K562 (cell line): ENCODE results near the gene RNF144A. TPM values are rescaled to one million over a fixed set of nuclear protein-coding genes. Genes with fewer than 3 reads are reported as not detected.

Experiments used
- ATAC-seq: fragments of 200-7000 bp; cut with Tn5 transposase; 3 replicates; pipeline ENCODE4 v1.9.1; 2020; ENCODE audit warnings: moderate library complexity
- BruUV-seq: library from RNA; stranded (reverse); fragments of 400-500 nt; replicated peaks from 2 replicates; lab custom pipeline; 2021; lab: Mats Ljungman, UMichigan
- CTCF ChIA-PET: fragments of 300-600 bp; formaldehyde crosslinking; extraction: SDS; loops from one replicate; lab custom pipeline; 2021; ENCODE audit warnings: low intra/inter-chr PET ratio; lab: Yijun Ruan, JAX
- POLR2A ChIA-PET: fragments of 300-600, 350-650 bp; sonication (Branson Sonifier 250); formaldehyde crosslinking; extraction: SDS; loops from one replicate; lab custom pipeline; 2021; ENCODE audit warnings: antibody characterized with exemption, inconsistent platforms; lab: Yijun Ruan, JAX
- DNase-seq, 4 experiments: peaks; one replicate each; pipeline versions ENCODE4 v3.0.0 to v3.0.0-alpha.2; 2011 to 2018; ENCODE audit warnings: low spot score in 3 of 4, mixed read lengths in 3 of 4; ENCODE audit errors: extremely low read depth in 1 of 4
- FAIRE-seq: peaks from 2 replicates; lab custom pipeline; 2011; peaks lifted over from hg19 to GRCh38; lab: Jason Lieb, UNC
- H2AFZ ChIP-seq: 2 replicates; pipeline ENCODE4 v1.6.0; 2011; ENCODE audit warnings: low read depth, low read length, control low read depth, inconsistent platforms
- H3K27ac ChIP-seq: fragments of 200-600 bp; 3 replicates; pipeline ENCODE4 v1.8.0; 2011; ENCODE audit warnings: low read depth, mild to moderate bottlenecking, control low read depth, inconsistent platforms, low read length, moderate library complexity, mixed read lengths; ENCODE audit errors: extremely low read depth
- H3K27me3 ChIP-seq, 2 experiments: fragments of 300-600 bp in 1 of 2; 2 replicates in 1 of 2; 3 replicates in 1 of 2; pipeline versions ENCODE4 v1.6.0 to v1.8.0; 2011; ENCODE audit warnings: inconsistent platforms in 2 of 2, low read length in 2 of 2, mild to moderate bottlenecking in 1 of 2, mixed read lengths in 1 of 2, moderate library complexity in 1 of 2; ENCODE audit not compliant: control insufficient read depth in 2 of 2, insufficient read depth in 2 of 2
- H3K36me3 ChIP-seq: fragments of 300-600 bp; 3 replicates; pipeline ENCODE4 v1.8.0; 2011; ENCODE audit warnings: mild to moderate bottlenecking, low read length, inconsistent platforms; ENCODE audit not compliant: control insufficient read depth, insufficient read depth
- H3K4me1 ChIP-seq, 2 experiments: fragments of 200-600 bp in 1 of 2; replicated peaks in 1 of 2; 2 replicates in 1 of 2; 3 replicates in 1 of 2; pipeline versions ENCODE4 v1.5.1 to v1.8.0; 2011; ENCODE audit warnings: inconsistent platforms in 2 of 2, low read length in 2 of 2, mild to moderate bottlenecking in 1 of 2, mixed read lengths in 1 of 2, moderate library complexity in 1 of 2; ENCODE audit not compliant: control insufficient read depth in 2 of 2, insufficient read depth in 2 of 2
- H3K4me2 ChIP-seq: 2 replicates; pipeline ENCODE4 v1.6.1; 2011; ENCODE audit warnings: low read length, control low read depth, inconsistent platforms, mixed read lengths; ENCODE audit not compliant: insufficient read depth
- H3K4me3 ChIP-seq: fragments of 200-600 bp; sonication (generic), shearing (Covaris generic); 2 replicates; pipeline ENCODE4 v1.5.1; 2016; ENCODE audit warnings: control low read depth, inconsistent platforms
- H3K79me2 ChIP-seq: fragments of 200-600 bp; 3 replicates; pipeline ENCODE4 v1.8.0; 2011; ENCODE audit warnings: low read length, inconsistent platforms; ENCODE audit not compliant: control insufficient read depth, insufficient read depth
- H3K9ac ChIP-seq, 2 experiments: 2 replicates each; pipeline versions ENCODE4 v1.6.0 to v1.6.1; 2011; ENCODE audit warnings: low read depth in 2 of 2, low read length in 2 of 2, control low read depth in 1 of 2, inconsistent platforms in 1 of 2, mild to moderate bottlenecking in 1 of 2, mixed read lengths in 1 of 2; ENCODE audit not compliant: insufficient read depth in 1 of 2
- H3K9me1 ChIP-seq: one replicate; pipeline ENCODE4 v1.6.0; 2011; ENCODE audit warnings: inconsistent platforms, mild to moderate bottlenecking, low read length, moderate library complexity; ENCODE audit not compliant: control insufficient read depth, insufficient read depth
- H3K9me3 ChIP-seq: replicated peaks from 2 replicates; pipeline ENCODE4 v1.5.1; 2011; ENCODE audit warnings: low read depth, low read length, inconsistent platforms; ENCODE audit not compliant: control insufficient read depth, insufficient read depth
- H4K20me1 ChIP-seq: replicated peaks from 2 replicates; pipeline ENCODE4 v1.6.1; 2011; ENCODE audit warnings: low read length, inconsistent platforms, mixed read lengths; ENCODE audit not compliant: control insufficient read depth, insufficient read depth
- ARHGAP35 ChIP-seq: fragments of 450-650 bp; IDR thresholded peaks from 2 replicates; pipeline ENCODE4 v1.6.1; 2018; ENCODE audit not compliant: partially characterized antibody
- LCOR ChIP-seq: sonication (generic); formaldehyde crosslinking; IDR thresholded peaks from 2 replicates; pipeline ENCODE4 v1.8.0; 2022; ENCODE audit warnings: mild to moderate bottlenecking, missing genetic modification reagents
- MCM7 ChIP-seq, 2 experiments: fragments of 450-650 bp; IDR thresholded peaks; 2 replicates each; pipeline ENCODE4 v1.6.1; 2016 to 2018
- MED1 ChIP-seq: sonication (generic); formaldehyde crosslinking; IDR thresholded peaks from 2 replicates; pipeline ENCODE4 v1.8.1; 2023; ENCODE audit warnings: missing genetic modification reagents, borderline replicate concordance
- MTF1 ChIP-seq: fragments of 250-450 bp; sonication (Bioruptor Pico); IDR thresholded peaks from 2 replicates; pipeline ENCODE4 v1.9.0; 2021; ENCODE audit warnings: moderate library complexity, mild to moderate bottlenecking, inconsistent platforms, borderline replicate concordance
- NFATC3 ChIP-seq: fragments of 450-650 bp; IDR thresholded peaks from 2 replicates; pipeline ENCODE4 v1.6.1; 2017; ENCODE audit warnings: mild to moderate bottlenecking
- POLR3A ChIP-seq: IDR thresholded peaks from 2 replicates; pipeline ENCODE4 v1.6.1; 2011; ENCODE audit warnings: borderline replicate concordance, mild to moderate bottlenecking, moderate library complexity; ENCODE audit not compliant: insufficient read length, insufficient read depth; ENCODE audit errors: extremely low read depth
- STAT5B ChIP-seq: fragments of 250-450 bp; sonication (Bioruptor Pico); IDR thresholded peaks from 2 replicates; pipeline ENCODE4 v1.8.0; 2021; ENCODE audit warnings: mild to moderate bottlenecking, inconsistent platforms
- ZNF197 ChIP-seq: fragments of 200-800 bp; sonication (Bioruptor generic); IDR thresholded peaks from 2 replicates; pipeline ENCODE4 v1.6.1; 2016; ENCODE audit warnings: low read depth, missing genetic modification characterization, missing compliant biosample characterization
- ZNF507 ChIP-seq: conservative IDR thresholded peaks from 2 replicates; pipeline ENCODE4 v1.6.1; 2017; ENCODE audit warnings: missing genetic modification characterization, missing compliant biosample characterization
- ZNF785 ChIP-seq: fragments of 250-450 bp; sonication (Bioruptor Pico); IDR thresholded peaks from 2 replicates; pipeline ENCODE4 v1.4.0; 2020; ENCODE audit warnings: mild to moderate bottlenecking
- WGBS: fragments of 100-300 bp; shearing (Covaris generic); methylation state at CpG from one replicate; pipeline ENCODE4 v1.1.6; 2016; ENCODE audit warnings: low coverage, mixed read lengths; ENCODE audit not compliant: insufficient coverage; ENCODE audit errors: missing lambda C conversion rate; 5-methylcytosine and 5-hydroxymethylcytosine counted together
- in situ Hi-C: fragments of 300-500 bp; cut with MboI; formaldehyde crosslinking; loops from 4 replicates; pipeline ENCODE4 v1.15.0; 2018; ENCODE audit warnings: inconsistent platforms, mixed read lengths
- intact Hi-C: fragments of 100-400 bp; cut with micrococcal nuclease; formaldehyde crosslinking; loops from 2 replicates; pipeline ENCODE4 v1.14.2; 2022
- polyA plus RNA-seq, 8 experiments: library from polyadenylated mRNA; depleted of rRNA in 4 of 8; stranded (reverse) in 5 of 8; unstranded in 3 of 8; fragments of >200 nt; fragmentation: Nextera tagmentation in 2 of 8; fragmentation: Illumina TruSeq in 1 of 8; extraction: Ambion mirVana in 2 of 8; extraction: Trizol in 1 of 8; gene quantifications; 2 replicates each; pipeline versions ENCODE4 v1.2.1 to v1.2.3, GENCODE V29; 2011 to 2014; ENCODE audit warnings: inconsistent platforms in 1 of 8, missing spikeins in 1 of 8
- total RNA-seq, 7 experiments: library from RNA; depleted of rRNA in 6 of 7; stranded (reverse); fragments of >200 nt in 6 of 7; fragmentation: Illumina TruSeq in 2 of 7; extraction: Trizol in 2 of 7; gene quantifications; 2 replicates each; pipeline versions ENCODE4 v1.2.1 to v1.2.3, GENCODE V29; 2011 to 2021; ENCODE audit warnings: low replicate concordance in 1 of 7
- TF ChIP-seq, protein P1 (sequence below): fragments of 450-650 bp; formaldehyde crosslinking; IDR thresholded peaks from 2 replicates; pipeline ENCODE4 v1.4.0; 2022; ENCODE audit warnings: missing genetic modification characterization
- TF ChIP-seq, protein P2 (sequence below): IDR thresholded peaks from 2 replicates; pipeline ENCODE4 v1.6.1; 2011; ENCODE audit warnings: borderline replicate concordance, low read depth, mild to moderate bottlenecking, moderate library complexity, low read length; ENCODE audit not compliant: insufficient read depth, poor library complexity, severe bottlenecking
- TF ChIP-seq, protein P3 (sequence below): fragments of 250-450 bp; sonication (Bioruptor Pico); IDR thresholded peaks from 2 replicates; pipeline ENCODE4 v1.5.0; 2021; ENCODE audit warnings: mild to moderate bottlenecking, moderate library complexity

Gene RNF144A
- total and polyA plus RNA-seq, 9 of the 15 experiments (the other 6 are each of a cell fraction or from before 2014, with no cell fraction given): 0.96 to 11.3 (median 6.2) TPM

DNA sequence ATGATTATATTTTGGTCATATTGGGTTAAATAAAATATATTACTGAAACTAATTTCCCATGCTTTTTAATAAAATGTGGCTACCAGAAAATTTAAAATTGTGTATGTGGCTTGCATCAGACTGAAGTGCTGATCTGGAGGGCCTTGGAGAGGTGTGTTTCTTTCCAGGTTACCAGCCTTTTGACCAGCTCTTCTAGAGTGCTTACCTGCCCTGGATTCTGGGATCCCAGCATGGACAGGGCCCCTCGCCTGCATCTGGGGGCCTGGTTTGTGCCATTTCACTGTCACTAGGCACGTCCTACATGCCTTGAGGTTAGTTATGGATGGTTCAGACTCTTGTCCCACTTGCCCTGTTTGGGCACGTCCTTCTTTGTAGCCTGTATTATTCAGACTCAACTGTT lies 10.5 kb downstream of the RNF144A start (continued):
- TF ChIP-seq MED1 (CRISPR knock-in tag): no peak
- no peak for TF ChIP-seq MTF1 (CRISPR knock-in tag)
- no peak for TF ChIP-seq POLR3A

DNA sequence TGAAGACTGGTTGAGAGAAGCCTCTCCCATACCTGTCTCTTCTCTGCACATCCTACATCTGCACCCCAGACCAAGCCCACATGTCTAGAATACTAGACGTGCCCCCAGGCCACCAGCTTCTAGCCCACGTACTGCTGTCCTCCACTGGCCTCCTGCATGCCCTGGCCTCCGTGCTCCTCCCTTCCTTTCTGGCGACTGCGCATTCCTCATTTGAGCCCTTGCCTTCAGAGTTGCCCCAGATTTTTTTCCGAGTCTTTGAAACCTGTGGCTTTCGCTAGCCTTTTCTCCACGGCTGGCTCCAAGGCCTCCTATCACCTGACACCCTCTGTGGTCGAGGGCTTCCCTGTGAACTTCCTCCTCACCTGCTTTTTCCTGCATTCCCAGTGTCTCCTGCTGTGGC lies 11.2 kb downstream of the RNF144A start:
- no peak overlapping the region; a peak in 1 of 4 replicates for H3K9ac ChIP-seq
- no peaks in the 10 kb centered on the region for H3K79me2 ChIP-seq
- in situ Hi-C loops (no loop called here), intact Hi-C loops (no loop called here)
- H3K9me3 ChIP-seq: no peaks in the 10 kb centered on the region
- TF ChIP-seq LCOR (CRISPR knock-in tag): no peak
- TF ChIP-seq, protein P1, sequence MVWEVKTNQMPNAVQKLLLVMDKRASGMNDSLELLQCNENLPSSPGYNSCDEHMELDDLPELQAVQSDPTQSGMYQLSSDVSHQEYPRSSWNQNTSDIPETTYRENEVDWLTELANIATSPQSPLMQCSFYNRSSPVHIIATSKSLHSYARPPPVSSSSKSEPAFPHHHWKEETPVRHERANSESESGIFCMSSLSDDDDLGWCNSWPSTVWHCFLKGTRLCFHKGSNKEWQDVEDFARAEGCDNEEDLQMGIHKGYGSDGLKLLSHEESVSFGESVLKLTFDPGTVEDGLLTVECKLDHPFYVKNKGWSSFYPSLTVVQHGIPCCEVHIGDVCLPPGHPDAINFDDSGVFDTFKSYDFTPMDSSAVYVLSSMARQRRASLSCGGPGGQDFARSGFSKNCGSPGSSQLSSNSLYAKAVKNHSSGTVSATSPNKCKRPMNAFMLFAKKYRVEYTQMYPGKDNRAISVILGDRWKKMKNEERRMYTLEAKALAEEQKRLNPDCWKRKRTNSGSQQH (CRISPR knock-in tag): no peak
- TF ChIP-seq, protein P2, sequence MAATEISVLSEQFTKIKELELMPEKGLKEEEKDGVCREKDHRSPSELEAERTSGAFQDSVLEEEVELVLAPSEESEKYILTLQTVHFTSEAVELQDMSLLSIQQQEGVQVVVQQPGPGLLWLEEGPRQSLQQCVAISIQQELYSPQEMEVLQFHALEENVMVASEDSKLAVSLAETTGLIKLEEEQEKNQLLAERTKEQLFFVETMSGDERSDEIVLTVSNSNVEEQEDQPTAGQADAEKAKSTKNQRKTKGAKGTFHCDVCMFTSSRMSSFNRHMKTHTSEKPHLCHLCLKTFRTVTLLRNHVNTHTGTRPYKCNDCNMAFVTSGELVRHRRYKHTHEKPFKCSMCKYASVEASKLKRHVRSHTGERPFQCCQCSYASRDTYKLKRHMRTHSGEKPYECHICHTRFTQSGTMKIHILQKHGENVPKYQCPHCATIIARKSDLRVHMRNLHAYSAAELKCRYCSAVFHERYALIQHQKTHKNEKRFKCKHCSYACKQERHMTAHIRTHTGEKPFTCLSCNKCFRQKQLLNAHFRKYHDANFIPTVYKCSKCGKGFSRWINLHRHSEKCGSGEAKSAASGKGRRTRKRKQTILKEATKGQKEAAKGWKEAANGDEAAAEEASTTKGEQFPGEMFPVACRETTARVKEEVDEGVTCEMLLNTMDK: no peak
- TF ChIP-seq MCM7 (IDR thresholded peaks at IDR 0.05): no peak
- no peak for TF ChIP-seq ZNF507 (tag)
- no peak for TF ChIP-seq STAT5B (CRISPR knock-in tag)
- TF ChIP-seq NFATC3: no peak
- TF ChIP-seq ZNF785: no peak
- TF ChIP-seq ZNF197 (CRISPR knock-in tag): no peak
- TF ChIP-seq, protein P3, sequence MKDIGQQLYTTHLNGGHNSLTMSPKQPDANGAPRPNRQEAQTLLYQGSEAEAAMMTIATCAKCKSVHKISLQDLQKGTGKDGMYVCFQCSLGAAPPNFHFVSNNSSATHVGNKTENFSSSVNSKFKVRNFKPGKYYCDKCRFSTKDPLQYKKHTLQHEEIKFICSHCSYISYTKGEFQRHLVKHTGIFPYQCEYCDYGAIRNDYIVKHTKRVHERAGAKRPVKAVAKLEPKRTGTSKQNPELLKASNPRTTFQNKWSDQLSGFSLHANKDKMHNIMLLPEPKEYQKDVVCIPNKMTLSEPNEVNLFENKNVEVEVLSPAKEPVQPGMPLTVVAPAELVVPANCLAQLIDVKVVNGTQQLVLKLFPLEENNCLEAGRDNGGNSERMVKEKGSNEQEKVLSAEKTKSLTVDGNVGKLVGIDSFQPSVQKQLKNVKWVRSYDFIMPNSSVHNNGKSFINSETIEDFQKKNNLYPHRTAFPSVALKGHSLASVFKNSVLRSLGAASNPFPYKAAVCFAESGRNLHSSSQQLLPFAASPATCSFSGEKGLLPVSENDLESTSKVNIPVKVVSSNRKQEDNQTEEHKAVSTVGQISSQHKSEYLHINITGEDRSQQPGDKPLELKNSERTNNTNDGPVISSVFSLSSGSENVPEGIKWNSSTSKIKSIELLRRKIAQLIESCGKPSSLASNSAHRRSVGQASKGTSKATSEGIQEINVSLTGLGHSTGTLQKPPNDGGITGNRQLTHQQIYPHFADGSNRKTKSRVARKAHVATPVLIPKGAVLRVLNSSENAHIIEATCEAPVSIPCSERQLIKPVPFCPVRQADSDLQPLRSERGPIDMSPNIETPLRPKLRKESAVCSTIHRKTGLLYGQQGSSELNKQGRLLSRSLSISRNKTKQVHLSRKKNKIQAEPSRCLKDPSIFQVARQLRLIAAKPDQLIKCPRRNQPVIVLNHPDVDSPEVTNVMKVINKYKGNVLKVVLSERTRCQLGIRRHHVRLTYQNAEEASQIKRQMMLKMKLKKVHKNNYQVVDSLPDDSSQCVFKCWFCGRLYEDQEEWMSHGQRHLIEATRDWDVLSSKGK (CRISPR knock-in tag): no peak
- TF ChIP-seq ARHGAP35: no peak
- H3K27me3 ChIP-seq: no peaks in the 10 kb centered on the region
- no peak overlapping the region for H3K4me2 ChIP-seq
- H3K4me3 ChIP-seq: no peak overlapping the region
- ChIA-PET CTCF (no interaction called here), POLR2A (no interaction called here)
- peaks cover 9% of the 10 kb centered on the region; the same call in 1 of the 2 replicates for H4K20me1 ChIP-seq
- no peaks in the 10 kb centered on the region for H3K36me3 ChIP-seq
- peaks cover 0 to 4% of the 10 kb centered on the region in 2 experiments; a peak in 1 of 5 replicates for H3K4me1 ChIP-seq
- no TSS peak for BruUV-seq
- H3K9me1 ChIP-seq: peaks cover 3% of the 10 kb centered on the region
- FAIRE-seq (no peak), DNase-seq (no peak), ATAC-seq (no peak)
- no peak overlapping the region for H2AFZ ChIP-seq
- H3K27ac ChIP-seq: no peak overlapping the region
- 73% methylated on average over 8 of the region's 9 CpGs for WGBS
